Measurements from ENCODE around the gene KIF3A.

KIF3A gene

GRCh38 chr5:132761321-132762240 lies 24.2 kb upstream of the KIF3A start:
- H3K9ac ChIP-seq (ENCODE audit: low read length): no peak overlapping the region
- no peak overlapping the region for H3K4me3 ChIP-seq (ENCODE audit: low read length)
- no peak overlapping the region for H2AFZ ChIP-seq (ENCODE audit: low read length)
- no peaks in the 10 kb centered on the region for H3K27me3 ChIP-seq (replicated peaks; ENCODE audit: insufficient read depth, low read length)
- H3K4me1 ChIP-seq (ENCODE audit: low read length): no peaks in the 10 kb centered on the region
- TF ChIP-seq EZH2 (optimal IDR thresholded peaks at IDR 0.05; ENCODE audit: low read depth, low read length): no peak
- TF ChIP-seq, protein P1, sequence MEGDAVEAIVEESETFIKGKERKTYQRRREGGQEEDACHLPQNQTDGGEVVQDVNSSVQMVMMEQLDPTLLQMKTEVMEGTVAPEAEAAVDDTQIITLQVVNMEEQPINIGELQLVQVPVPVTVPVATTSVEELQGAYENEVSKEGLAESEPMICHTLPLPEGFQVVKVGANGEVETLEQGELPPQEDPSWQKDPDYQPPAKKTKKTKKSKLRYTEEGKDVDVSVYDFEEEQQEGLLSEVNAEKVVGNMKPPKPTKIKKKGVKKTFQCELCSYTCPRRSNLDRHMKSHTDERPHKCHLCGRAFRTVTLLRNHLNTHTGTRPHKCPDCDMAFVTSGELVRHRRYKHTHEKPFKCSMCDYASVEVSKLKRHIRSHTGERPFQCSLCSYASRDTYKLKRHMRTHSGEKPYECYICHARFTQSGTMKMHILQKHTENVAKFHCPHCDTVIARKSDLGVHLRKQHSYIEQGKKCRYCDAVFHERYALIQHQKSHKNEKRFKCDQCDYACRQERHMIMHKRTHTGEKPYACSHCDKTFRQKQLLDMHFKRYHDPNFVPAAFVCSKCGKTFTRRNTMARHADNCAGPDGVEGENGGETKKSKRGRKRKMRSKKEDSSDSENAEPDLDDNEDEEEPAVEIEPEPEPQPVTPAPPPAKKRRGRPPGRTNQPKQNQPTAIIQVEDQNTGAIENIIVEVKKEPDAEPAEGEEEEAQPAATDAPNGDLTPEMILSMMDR (IDR thresholded peaks at IDR 0.05; ENCODE audit: low read length): no peak
- TF ChIP-seq EZH2phosphoT487 (IDR thresholded peaks at IDR 0.05; ENCODE audit: low read length): no peak
- H3K9me3 ChIP-seq (replicated peaks; ENCODE audit: insufficient read depth, low read length): no peaks in the 10 kb centered on the region
- no peak for DNase-seq
- H3K9me2 ChIP-seq (replicated peaks; ENCODE audit: insufficient read depth, low read length): no peaks in the 10 kb centered on the region
- no peaks in the 10 kb centered on the region for H4K20me1 ChIP-seq (ENCODE audit: insufficient read depth, low read length)
- H3K79me2 ChIP-seq (ENCODE audit: low read length): no peaks in the 10 kb centered on the region
- no peaks in the 10 kb centered on the region for H3F3A ChIP-seq (ENCODE audit: insufficient read depth, low read length)
- no peak overlapping the region for H3K27ac ChIP-seq (ENCODE audit: low read length)
- no peaks in the 10 kb centered on the region for H3K36me3 ChIP-seq (replicated peaks; ENCODE audit: insufficient read depth, low read length)
- no peak overlapping the region for H3K4me2 ChIP-seq (ENCODE audit: low read depth, low read length)

DNA sequence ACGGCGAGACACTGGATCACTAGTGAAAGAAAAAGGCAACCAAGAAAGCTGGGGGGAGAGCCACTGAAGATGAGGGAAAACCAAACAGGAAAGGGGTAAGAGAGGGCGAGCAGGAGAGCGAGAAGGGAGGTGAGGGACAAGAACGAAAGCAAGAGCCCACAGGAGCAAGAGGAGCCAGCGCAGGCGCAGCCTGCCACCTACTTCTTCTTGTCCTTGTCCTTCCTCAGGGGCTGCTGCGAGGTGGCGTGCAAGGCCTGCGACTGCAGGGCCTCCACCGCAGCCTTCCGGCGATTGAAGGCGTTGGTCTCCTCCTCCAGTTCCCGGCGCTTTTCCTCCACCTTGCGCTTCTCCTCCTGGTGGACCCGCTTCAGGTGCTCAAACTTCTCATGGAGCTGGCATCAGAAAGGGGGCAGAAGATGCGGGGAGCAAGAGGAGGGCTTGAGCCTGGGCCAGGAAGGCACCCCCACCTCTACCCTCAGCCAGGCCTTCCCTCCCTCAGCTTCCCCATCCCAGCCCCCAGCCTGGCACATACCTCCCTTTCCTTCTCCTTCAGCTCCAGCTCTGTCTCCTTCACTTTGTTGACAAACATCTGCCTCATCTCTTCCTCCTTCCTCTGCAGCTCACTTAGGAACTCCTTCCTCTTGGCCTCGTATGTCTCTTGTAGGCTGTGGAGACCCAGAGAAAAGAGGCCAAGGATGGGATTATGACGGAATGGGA lies 23.4 kb upstream of the KIF3A start:
- no peak overlapping the region for H2AFZ ChIP-seq (ENCODE audit: low read length)
- H3K4me2 ChIP-seq (ENCODE audit: low read depth, low read length): no peak overlapping the region
- H3K9ac ChIP-seq (ENCODE audit: low read length): no peak overlapping the region
- H3K4me3 ChIP-seq (ENCODE audit: low read length): no peak overlapping the region
- H3K27me3 ChIP-seq (replicated peaks; ENCODE audit: insufficient read depth, low read length): no peaks in the 10 kb centered on the region
- no peaks in the 10 kb centered on the region for H3K36me3 ChIP-seq (replicated peaks; ENCODE audit: insufficient read depth, low read length)
- H3K9me3 ChIP-seq (replicated peaks; ENCODE audit: insufficient read depth, low read length): no peaks in the 10 kb centered on the region
- no peaks in the 10 kb centered on the region for H4K20me1 ChIP-seq (ENCODE audit: insufficient read depth, low read length)
- no peaks in the 10 kb centered on the region for H3K4me1 ChIP-seq (ENCODE audit: low read length)
- no peak for DNase-seq
- no peaks in the 10 kb centered on the region for H3F3A ChIP-seq (ENCODE audit: insufficient read depth, low read length)
- H3K9me2 ChIP-seq (replicated peaks; ENCODE audit: insufficient read depth, low read length): no peaks in the 10 kb centered on the region
- H3K79me2 ChIP-seq (ENCODE audit: low read length): no peaks in the 10 kb centered on the region
- H3K27ac ChIP-seq (ENCODE audit: low read length): no peak overlapping the region
- TF ChIP-seq, protein P1 (IDR thresholded peaks at IDR 0.05; ENCODE audit: low read length): no peak
- TF ChIP-seq EZH2phosphoT487 (IDR thresholded peaks at IDR 0.05; ENCODE audit: low read length): no peak
- no peak for TF ChIP-seq EZH2 (optimal IDR thresholded peaks at IDR 0.05; ENCODE audit: low read depth, low read length)

DNA sequence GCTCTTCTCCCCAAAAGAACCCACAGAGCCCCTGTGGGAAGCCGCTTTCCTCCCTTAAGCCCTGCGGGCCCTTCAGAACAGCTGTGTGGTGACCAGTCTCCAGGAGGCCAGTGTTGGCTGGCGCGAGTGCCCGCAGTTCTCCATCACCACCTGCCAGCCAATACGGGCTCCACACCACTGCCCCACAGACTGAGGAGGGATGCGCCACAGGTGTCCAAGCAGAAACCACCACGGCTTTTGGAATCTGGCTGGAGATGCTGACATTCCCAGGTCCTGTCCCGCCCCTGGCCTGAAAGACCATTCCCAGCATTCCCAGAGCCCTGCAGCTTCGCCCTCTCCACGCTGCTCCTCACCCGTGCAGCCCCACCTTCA lies 22.7 kb upstream of the KIF3A start:
- Histone ChIP-seq H3F3A (ENCODE audit: insufficient read depth, low read length) (no peaks in the 10 kb centered on the region), H3K4me1 (ENCODE audit: low read length) (no peaks in the 10 kb centered on the region), H2AFZ (ENCODE audit: low read length) (no peak overlapping the region), H3K27ac (ENCODE audit: low read length) (no peak overlapping the region), H3K9me2 (replicated peaks; ENCODE audit: insufficient read depth, low read length) (no peaks in the 10 kb centered on the region), H3K9ac (ENCODE audit: low read length) (no peak overlapping the region), H3K4me3 (ENCODE audit: low read length) (no peak overlapping the region), H4K20me1 (ENCODE audit: insufficient read depth, low read length) (no peaks in the 10 kb centered on the region), H3K9me3 (replicated peaks; ENCODE audit: insufficient read depth, low read length) (no peaks in the 10 kb centered on the region), H3K36me3 (replicated peaks; ENCODE audit: insufficient read depth, low read length) (no peaks in the 10 kb centered on the region), H3K4me2 (ENCODE audit: low read depth, low read length) (no peak overlapping the region), H3K79me2 (ENCODE audit: low read length) (no peaks in the 10 kb centered on the region), H3K27me3 (replicated peaks; ENCODE audit: insufficient read depth, low read length) (no peaks in the 10 kb centered on the region)
- no peak for DNase-seq
- TF ChIP-seq, protein P1 (IDR thresholded peaks at IDR 0.05; ENCODE audit: low read length): no peak
- TF ChIP-seq EZH2phosphoT487 (IDR thresholded peaks at IDR 0.05; ENCODE audit: low read length) (no peak), EZH2 (optimal IDR thresholded peaks at IDR 0.05; ENCODE audit: low read depth, low read length) (no peak)

Measured in MM.1S (cell line).